Upper lobe of left lung (tissue), 4 donors: ENCODE measurements around the gene ANK3.

Experiments
- CTCF ChIP-seq, 6 experiments: fragments of 450-650 bp in 4 of 6; fragments of 200-600 bp in 2 of 6; sonication (generic) in 2 of 6; IDR thresholded peaks; one replicate each; pipeline ENCODE4 v1.5.1; 2016 to 2019; ENCODE audit warnings: antibody characterized with exemption in 6 of 6
- POLR2A ChIP-seq, 4 donors: fragments of 450-650 bp; IDR thresholded peaks; one replicate each; pipeline ENCODE4 v1.5.1; 2016 to 2017; ENCODE audit warnings: antibody characterized with exemption in 4 of 4, mild to moderate bottlenecking in 2 of 4
- POLR2AphosphoS5 ChIP-seq, 2 donors: sonication (generic); formaldehyde crosslinking; IDR thresholded peaks; one replicate each; pipeline ENCODE4 v1.5.1; 2017; ENCODE audit warnings: antibody characterized with exemption in 2 of 2

- TF ChIP-seq CTCF (IDR thresholded peaks at IDR 0.05) (no peak), POLR2AphosphoS5 (IDR thresholded peaks at IDR 0.05) (no peak), POLR2A (IDR thresholded peaks at IDR 0.05) (no peak)
These were observed 248.7 kb downstream of the ANK3 start for GRCh38 chr10:60140651-60141632.
